NCI-H1105 treated with DMSO at 0.1 percent for 48 hours (cell line): ENCODE data around the gene ZCCHC8.
"Not testable (repeated sequence)": the region's sequence is repeated elsewhere in the genome, so short reads cannot be mapped to it uniquely, and the experiment has no call there.

ENCODE experiments used
- DNase-seq: peaks from one replicate; lab custom pipeline; 2025; lab: John Stamatoyannopoulos, UW

ZCCHC8 gene

DNA sequence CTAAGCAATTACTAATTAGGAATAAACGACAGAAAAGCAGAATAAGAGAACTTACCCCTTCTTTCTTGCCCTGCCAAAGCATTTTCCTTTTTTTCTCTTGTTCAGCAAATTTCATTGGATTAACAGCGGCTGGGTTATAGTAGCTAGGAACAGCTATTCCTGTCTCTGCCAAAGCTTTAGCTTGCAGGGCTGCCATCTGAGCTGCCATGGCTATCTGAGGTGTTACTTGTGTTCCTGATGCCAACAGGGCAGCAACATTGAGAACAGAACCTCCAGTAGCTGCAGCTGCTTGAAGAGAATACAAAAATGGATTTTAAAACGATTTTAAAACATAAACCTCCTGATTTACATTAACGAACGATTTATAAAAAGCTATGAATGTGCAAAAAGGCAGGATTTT, 7.4 kb upstream of the ZCCHC8 start:
- DNase-seq, result no peak

DNA sequence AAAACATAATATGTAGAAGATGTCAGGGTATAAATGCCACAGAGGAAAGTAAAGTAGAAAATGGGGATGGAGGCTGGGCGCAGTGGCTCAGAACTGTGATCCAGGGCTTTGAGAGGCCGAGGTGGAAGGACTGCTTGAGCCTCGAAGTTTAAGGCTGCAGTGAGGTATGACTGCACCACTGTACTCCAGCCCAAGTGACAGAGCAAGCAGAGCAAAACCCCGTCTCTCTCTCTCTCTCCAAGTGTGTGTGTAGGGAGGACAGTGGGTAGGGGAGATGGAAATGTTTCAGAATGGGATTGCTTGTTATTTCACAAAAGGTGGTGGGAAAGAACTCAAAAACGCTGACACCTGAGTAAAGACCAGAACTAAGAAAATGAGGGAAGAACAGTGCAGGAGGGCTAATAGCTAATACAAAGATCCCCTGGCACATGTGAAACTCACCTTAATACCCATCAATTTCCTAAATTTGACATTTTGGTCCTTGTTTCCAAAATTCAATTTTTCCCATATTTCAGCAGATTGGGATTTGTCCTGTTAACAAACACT, 5.7 kb upstream of the ZCCHC8 start:
- DNase-seq, result no peak

DNA sequence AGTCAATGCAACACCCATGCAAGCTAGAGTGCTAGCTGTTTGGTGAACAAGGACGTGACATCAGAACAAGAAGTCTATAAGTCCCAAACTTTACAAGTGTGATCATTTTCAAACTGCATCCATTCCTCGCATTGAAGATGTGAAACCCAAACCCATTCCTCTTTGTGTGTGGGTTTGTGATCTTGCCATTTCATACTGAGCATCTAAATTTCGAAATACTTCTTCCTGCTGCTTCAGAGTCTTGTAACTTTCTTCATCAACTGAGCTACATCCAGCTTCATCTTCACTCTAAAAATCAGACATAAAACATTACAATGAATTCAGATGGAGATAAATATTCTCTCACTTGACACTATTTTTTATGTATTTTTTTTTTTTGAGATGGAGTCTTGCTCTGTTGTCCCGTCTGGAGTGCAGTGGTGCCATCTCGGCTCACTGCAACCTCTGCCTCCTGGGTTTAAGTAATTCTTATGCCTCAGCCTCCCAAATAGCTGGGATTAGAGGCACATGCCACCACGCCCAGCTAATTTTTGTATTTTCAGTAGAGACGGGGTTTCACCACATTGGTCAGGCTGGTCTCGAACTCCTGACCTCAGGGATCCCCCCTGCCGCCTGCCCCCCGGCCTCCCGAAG, 4.8 kb upstream of the ZCCHC8 start:
- DNase-seq, result no peak

DNA sequence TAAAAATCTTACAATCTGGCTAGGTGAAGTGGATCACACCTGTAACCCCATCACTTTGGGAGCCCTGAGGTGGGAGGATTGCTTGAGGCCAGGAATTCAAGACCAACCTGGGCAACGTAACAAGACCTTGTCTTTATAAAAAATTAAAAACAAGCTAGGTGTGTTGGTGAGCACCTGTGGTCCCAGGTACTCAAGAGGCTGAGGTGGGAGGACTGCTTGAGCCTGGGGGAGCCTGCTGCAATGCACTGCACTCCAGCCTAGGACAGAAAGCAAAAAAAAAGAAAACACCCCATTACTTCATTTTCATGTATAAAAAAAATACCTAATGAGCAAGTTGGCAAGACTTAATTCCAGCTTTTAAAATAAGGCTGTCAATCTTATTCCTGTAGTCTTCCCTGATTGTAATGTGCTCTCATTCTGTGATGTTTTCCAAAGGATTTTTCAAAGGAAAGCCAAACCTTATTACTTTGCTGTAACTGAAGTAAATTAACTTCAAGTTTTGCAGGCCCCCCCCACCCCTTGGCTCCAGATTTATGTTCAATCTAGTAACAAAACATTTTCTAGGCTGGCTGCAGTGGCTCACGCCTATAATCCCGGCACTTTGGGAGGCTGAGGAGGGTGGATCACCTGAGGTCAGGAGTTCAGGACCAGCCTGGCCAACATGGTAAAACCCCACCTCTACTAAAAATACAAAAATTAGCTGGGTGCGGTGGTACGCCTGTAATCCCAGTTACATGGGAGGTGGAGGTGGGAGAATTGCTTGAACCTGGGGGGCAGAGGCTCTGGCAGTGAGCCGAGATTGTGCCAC, 3.3 kb upstream of the ZCCHC8 start:
- no peak for DNase-seq

DNA sequence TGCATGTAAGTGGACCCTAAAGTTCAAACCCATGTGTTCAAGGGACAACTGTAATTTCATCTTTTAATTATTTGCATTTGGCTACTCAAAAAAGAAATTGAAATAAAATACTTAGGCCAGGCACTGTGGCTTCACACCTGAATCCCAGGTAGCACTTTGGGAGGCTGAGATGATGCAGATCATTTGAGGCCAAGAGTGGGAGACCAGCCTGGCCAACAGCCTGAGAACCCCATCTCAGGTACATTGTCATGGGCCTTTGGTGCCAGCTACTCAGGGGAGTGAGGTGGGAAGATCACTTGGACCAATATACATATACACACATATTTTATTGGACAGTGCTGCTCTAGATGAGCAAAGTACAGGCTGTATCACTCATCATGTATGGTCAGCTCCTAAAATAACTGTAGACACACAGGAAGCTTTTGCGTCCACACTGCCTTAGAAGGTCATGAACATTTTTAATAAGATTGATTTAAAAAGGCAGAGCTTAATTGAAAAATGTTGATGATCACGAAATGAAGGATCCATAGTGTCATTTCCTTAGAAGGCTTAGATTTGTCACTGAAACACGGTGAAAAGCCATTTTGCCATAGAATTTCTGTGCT, 2.5 kb upstream of the ZCCHC8 start:
- DNase-seq, result no peak

DNA sequence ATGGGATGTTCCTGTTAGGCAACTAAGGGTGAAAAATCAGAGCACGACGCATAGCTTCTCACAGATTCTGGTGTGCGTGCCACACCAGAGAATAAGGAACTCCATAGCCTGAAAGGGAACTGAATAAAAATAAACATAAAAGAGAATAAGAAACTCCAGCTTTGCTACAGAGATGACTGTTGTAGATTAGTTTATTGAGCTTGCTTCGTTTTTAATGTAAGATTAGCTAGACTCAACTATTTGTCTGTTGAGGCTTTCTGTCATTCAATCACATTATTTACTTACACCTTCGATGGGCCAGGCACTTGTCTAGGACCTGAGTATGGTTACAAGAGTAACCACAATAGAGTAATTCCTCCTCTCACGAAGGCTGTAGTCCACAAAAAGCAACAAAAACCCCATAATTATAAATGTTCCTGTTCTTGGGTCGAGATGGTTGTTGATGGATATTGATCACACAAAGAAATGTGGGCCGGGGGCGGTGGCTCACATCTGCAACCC, 807 bp upstream of the ZCCHC8 start:
- no peak for DNase-seq

DNA sequence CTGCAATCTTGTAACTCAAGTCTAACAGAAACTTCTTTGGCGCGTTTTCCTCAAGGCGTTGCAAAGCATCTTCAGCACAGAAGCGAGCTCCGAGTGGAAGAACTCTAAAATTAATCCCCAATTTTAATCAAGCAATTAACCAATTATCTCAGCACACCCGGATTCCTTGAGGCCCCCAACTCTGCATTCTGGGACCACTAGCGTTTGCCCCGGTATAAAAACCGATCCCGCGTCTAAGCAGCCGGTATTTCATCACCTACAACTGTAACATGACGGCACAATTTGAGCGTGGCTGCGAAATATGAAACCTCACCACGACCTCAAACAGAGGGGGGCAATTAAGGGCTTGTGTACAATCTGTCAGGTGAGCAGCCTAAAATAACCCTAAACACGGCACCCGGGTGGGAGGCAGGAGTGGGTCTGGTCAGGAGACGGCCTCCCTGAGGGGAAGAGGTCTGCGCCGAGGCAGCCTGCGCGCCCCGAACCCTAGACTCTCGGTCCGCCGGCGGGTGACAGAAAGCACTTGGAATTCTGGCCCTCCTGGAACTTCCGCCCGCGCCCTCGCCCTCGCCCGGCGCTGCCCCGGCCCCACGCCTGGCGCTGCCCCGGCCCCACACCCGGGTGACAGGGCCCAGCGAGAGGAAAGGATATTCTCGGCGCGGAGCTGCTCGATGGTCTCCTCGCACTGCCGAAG, 594 bp downstream of the ZCCHC8 start:
- peak; percentile 66 for DNase-seq

DNA sequence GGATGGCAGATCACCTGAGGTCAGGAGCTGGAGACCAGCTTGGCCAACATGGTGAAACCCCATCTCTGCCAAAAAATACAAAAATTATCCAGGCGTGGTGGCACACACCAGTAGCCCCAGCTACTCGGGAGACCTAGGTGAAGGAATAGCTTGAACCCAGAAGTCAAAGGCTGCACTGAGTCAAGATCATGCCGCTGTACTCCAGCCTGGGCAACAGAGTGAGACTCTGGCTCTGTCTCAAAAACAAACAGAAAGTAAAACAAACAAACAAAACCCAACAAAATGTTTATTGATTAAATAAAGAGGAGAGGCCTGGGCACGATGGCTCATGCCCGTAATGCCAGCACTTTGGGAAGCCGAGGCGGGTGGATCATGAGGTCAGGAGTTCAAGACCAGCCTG, 5.5 kb downstream of the ZCCHC8 start:
- no peak for DNase-seq

DNA sequence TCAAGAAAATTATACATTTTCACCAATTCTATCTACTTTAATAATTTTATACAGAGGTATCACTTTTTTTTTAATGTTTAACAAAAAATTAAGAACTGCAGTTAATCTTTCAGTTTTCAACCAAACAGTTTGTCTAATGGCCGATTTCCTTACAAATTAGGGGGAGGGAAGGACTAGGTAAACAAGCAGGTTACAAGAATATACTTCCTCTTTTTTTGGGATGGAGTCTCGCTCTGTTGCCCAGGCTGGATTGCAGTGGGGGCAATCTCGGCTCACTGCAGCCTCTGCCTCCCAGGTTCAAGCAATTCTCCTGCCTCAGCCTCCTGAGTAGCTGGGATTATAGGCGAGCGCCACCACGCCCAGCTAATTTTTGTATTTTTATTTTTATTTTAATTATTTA, 7.5 kb downstream of the ZCCHC8 start:
- DNase-seq, result not testable (repeated sequence)

DNA sequence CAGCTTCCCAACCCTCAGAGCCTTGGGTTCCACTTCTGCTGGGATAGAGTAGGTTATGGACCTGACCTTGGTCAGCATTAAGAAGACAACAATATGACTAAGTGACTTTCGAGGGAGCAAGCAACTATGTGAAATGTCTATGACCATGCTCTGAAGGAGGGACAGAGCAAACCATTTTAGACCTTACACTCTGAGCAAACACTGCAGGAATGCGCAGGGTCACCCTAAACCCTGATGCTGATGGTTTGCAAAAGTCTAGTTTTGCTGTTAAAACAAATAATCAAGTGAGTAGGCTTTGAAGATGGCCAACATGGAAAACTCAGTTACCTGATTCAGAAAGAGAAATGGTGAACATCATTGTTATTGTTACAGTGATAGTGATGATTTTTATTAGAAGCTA, 8.7 kb downstream of the ZCCHC8 start:
- DNase-seq, result no peak

DNA sequence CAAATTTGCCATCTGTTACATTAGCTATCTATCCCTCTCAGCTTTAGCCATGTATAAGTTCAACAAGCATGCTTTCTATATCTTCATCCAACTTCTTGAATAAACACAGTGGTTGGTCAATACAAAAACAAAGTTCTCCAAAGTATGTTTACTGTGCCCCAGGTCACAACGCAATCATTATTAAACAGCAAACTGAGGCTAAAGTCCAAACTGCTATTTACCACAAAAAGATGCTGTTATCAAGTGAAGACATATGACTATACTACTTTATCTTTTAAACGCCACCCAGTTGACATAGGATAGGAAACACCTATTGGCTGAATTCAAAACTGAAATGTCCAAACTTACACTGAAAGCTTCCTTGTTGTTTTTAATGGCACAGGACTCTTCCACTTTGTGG, 11.7 kb downstream of the ZCCHC8 start:
- no peak for DNase-seq

DNA sequence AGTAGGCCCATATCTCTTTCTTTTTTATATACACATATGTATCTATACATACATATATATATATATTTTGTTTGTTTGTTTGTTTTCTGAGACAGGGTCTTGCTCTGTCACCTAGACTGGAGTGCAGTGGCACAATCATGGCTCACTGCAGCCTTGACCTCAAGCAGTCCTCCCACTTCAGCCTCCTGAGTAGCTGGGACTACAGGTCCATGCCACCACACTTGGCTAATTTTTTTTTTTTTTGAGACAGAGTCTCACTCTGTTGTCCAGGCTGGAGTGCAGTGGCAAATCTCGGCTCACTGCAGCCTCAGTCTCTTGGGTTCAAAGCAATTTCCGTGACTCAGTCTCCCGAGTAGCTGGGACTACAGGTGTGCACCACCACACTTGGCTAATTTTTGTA, 12.9 kb downstream of the ZCCHC8 start:
- DNase-seq, result not testable (repeated sequence)

DNA sequence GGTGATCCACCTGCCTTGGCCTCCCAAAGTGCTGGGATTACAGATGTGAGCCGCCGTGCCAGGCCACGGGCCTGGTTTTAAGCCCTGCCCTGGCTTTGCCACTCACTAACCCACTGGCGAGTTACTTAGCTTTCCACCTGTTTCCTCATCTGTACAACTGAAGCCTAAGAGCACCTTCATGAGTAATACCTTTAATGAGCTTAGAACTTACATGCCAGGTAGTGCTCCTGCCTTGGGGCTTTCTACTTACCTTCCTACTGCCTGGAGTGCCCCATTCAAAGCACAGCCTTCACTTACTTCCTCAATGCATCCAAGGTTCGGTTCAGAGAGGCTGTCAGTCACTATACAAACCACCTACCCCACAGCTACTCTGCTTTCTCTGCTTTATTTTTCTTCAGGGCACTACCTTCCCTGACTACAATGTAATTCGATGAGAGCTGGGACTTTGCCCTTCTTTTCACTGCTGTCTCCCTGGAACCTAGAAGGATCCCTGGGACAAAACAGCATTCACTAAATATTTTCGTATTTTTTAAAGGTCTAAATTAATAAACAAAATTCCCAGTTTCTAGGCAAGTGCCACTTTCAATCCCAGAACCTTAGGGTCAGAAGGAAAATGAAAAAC, 13.8 kb downstream of the ZCCHC8 start:
- DNase-seq, result no peak

DNA sequence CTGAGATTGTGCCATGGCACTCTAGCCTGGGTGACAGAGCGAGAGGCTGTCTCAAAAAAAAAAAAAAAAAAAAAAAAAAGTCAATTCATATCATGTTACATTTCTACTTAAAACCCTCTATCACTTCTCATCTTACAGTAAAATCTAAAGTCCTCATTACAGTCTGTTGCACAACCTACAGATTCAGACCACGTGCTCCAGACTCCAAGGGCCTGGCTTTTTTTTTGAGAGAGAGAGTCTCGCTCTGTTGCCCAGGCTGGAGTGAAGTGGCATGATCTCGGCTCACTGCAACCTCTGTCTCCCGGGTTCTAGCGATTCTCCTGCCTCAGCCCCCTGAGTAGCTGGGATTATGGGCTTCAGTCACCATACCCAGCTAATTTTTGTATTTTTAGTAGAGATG, 14.4 kb downstream of the ZCCHC8 start:
- not testable (repeated sequence) for DNase-seq

DNA sequence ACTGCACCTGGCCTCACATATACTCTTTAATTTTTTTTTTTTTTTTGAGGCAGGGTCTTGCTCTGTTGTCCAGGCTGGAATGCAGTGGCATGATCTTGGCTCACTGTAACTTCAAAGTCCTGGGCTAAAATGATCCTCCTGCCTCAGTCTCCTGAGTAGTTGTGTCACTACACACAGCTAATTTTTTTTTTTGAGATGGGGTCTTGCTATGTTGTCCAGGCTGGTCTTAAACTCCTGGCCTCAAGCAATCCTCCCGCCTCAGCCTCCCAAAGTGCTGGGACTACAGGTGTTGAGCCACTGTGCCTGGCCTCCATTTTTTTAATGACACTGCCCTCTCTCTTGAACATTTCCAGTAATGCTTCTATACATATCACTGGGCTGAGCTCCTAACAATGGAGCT, 16.3 kb downstream of the ZCCHC8 start:
- DNase-seq, result not testable (repeated sequence)

DNA sequence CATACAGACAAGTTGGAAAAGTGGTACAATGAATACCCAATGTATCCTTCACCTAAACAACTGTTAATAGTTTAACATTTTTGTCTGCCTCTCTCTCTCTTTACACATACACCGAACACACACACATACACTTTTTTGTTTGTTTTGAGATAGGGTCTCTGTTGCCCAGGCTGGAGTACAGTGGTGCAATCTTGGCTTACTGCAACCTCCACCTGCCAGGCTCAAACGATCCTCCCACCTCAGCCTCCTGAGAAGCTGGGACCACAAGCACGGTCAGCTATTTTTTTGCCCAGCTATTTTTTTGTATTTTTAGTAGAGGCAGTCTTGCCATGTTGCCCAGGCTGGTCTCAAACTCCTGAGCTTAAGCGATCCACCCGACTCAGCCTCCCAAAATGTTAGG, 16.8 kb downstream of the ZCCHC8 start:
- no peak for DNase-seq

DNA sequence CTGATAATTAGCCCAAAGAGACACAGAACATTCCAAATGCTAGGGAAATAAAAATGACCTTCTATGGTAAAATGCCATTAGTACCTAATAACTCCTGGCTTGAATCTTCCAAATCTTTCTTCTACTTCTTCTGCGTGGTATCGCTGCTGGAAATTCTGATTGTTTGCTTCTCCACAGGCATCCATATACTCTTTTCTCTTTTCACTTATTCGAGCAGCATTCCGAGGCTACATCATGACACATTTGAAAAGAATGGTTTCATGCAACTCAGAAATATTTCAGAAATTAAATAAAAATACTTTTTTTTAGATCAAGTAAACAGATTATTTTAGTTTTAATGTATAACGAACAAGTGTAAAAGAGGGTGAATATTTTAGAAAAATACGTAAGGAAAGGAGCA, 18.9 kb downstream of the ZCCHC8 start:
- no peak for DNase-seq

DNA sequence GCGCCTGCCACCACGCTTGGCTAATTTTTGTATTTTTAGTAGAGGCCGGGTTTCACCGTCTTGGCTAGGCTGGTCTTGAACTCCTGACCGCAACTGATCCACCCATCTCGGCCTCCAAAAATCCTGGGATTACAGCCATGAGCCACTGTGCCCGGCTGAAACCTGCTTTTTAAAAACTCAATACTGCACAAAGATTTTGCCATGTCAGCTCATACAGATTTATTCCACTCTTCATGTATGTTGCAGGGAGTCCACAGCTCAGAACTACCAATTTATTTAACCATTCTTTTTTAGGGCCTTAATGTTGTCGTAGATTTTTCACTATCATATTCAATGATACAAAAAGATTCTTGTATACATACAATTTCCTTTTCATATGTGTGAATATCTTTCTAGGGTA, 20.0 kb downstream of the ZCCHC8 start:
- DNase-seq, result no peak

DNA sequence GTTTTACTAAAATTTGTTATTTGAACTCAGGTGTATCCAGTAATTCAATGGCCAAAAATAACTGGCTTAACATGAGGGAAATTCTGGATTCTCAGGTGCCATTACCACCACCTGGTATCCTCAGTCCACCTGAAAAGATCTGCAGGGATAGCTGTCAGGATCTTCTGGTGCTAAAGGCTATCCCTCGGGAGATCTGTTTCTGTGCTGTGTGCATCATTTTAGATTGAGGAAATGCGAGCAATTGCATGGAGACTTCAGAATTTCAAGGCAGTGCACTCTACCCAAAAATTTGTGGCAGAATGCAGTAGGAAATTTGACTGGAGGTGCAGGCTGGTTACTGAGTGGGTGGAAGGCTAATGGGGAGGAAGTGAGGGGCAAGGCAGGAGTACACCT, 26.4 kb downstream of the ZCCHC8 start:
- no peak for DNase-seq

DNA sequence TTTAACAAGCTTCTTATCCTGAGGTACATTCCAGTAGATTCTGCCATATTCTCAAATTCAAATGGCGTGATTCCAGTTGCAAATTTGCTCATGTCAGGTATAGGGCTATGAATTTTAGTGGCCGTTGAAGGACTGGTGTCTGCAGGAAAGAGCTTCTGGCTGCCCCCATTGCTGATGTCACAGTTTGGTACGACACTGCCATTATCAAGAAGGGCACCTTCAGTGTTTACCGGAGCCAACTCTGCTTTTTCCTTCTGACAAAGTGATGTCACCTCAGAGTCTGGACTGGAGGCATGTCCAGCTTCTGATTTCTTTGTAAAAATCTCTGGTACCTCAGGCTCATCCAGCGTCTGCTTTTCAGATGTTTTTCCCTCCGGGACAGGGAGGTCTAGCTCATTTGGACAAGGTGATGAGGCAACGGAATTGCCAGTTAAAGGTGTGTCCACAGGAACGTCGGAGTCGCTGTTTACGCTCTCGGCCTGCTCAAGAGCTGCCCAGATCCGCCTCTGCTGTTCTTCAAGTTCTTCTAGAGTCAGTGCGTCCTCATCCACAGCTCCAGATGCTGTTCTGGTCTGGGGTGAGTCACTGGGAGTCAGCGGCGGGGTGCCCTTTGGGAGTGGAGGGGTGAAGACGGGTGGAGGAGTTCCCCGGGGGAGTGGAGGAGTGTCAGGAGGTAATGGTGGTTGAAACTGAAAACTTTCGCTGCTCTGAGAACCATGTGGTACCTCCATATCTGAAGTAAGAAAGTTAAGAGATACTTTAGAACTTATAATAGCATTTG, 27.0 kb downstream of the ZCCHC8 start:
- no peak for DNase-seq
